ENCODE results near the gene UBR4. TPM values are rescaled to one million over a fixed set of nuclear protein-coding genes. Genes with fewer than 3 reads are reported as not detected.

Gene UBR4
- total and polyA plus RNA-seq, 11 donors, result 44.8 to 150 (median 87.2) TPM

DNA sequence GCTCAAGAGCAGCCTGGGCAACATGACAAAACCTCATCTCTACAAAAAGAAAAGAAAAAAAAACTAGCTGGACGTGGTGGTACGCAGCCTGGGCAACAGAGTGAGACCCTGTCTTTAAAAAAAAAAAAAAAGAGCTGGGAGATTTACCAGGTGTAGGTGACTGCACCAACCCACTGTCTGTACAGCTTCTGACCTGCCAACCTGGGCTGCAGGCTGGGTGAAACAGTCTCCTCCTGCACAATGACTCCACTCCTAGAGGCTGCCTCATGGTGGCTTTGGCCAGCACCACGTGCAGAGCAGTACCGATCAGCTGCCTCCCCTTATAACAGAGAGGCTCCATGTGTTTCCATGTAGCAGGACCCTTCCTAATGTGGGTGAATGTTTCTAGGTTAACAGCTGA is 45.2 kb upstream of the UBR4 start:
- no peak for ATAC-seq
- peaks cover 3 to 38% (median 23%) of the 10 kb centered on the region in 12 donors for H3K4me1 ChIP-seq
- H3K36me3 ChIP-seq, result peaks cover 0 to 52% (median 45%) of the 10 kb centered on the region in 9 donors
- no peak overlapping the region for H3K4me3 ChIP-seq
- TF ChIP-seq POLR2A (IDR thresholded peaks at IDR 0.05), result no peak
- no peak for TF ChIP-seq CTCF (IDR thresholded peaks at IDR 0.05)
- H3K27ac ChIP-seq, result no peak overlapping the region
- no peak for DNase-seq
- no peaks in the 10 kb centered on the region for H3K27me3 ChIP-seq
- intact Hi-C loops (cut with DNase I), result loop anchor here in 4 of 10 donors (10.0 kb wide), 1 partner anchor 400 kb away; no protein-coding TSS in a partner anchor
- 82 to 96% (median 87%) methylated on average over 4 of the region's 4 CpGs for WGBS, 4 donors
- H3K9me3 ChIP-seq, result no peaks in the 10 kb centered on the region

- DNase-seq (no peak), ATAC-seq (no peak)
- peaks cover 3 to 46% (median 26%) of the 10 kb centered on the region in 12 donors for H3K4me1 ChIP-seq
- no peaks in the 10 kb centered on the region for H3K9me3 ChIP-seq
- no peaks in the 10 kb centered on the region for H3K27me3 ChIP-seq
- H3K4me3 ChIP-seq, result no peak overlapping the region
- TF ChIP-seq CTCF (IDR thresholded peaks at IDR 0.05) (no peak), POLR2A (IDR thresholded peaks at IDR 0.05) (no peak)
- intact Hi-C loops (cut with DNase I), result loop anchor here in 7 of 10 donors (5.0 to 10.0 kb wide), 3 partner anchors 398 to 403 kb away; no protein-coding TSS in a partner anchor
- no peak overlapping the region for H3K27ac ChIP-seq
- H3K36me3 ChIP-seq, result peaks cover 0 to 49% (median 37%) of the 10 kb centered on the region in 9 donors
These were observed 44.4 kb upstream of the UBR4 start for GRCh38 chr1:19254416-19254815.

- peak; percentile 87 to 97 (median 96) for ATAC-seq
- intact Hi-C loops (cut with DNase I), result loop anchor here in 8 of 10 donors (1.0 to 10.0 kb wide), 4 partner anchors 41 to 406 kb away; partner anchors contain the start of gene UBR4 (in 1 of the 8)
These were observed 41.5 kb upstream of the UBR4 start, which contains the start of the genes EMC1 and MRTO4 for GRCh38 chr1:19251305-19252196. Gene EMC1, minus strand, starts transcription at chr1:19251524. Its CDS starts 15 bp downstream, at chr1:19251509. Gene MRTO4, plus strand, starts transcription at chr1:19251805. Its CDS starts 31 bp downstream, at chr1:19251836.

More at GRCh38 chr1:19251305-19252196, 41.5 kb upstream of the UBR4 start, which contains the start of the genes EMC1 and MRTO4:
- WGBS, 4 donors, result 0 to 1% (median 0%) methylated on average over 31 to 81 of the region's 81 CpGs
- peaks cover 3 to 37% (median 25%) of the 10 kb centered on the region in 12 donors for H3K4me1 ChIP-seq
- peak within 1 kb of the TSS; percentile 91 to 98 (median 96) for H3K27ac ChIP-seq
- TF ChIP-seq POLR2A (IDR thresholded peaks at IDR 0.05), result peak in 1 of 2 donors; percentile 66
- no peak for TF ChIP-seq CTCF (IDR thresholded peaks at IDR 0.05)
- H3K9me3 ChIP-seq, result no peaks in the 10 kb centered on the region
- DNase-seq, result peak; percentile 84 to 92 (median 90)
- peak within 1 kb of the TSS; percentile 63 to 95 (median 80) for H3K4me3 ChIP-seq
- no peaks in the 10 kb centered on the region for H3K27me3 ChIP-seq
- peaks cover 0 to 23% (median 8%) of the 10 kb centered on the region in 9 donors for H3K36me3 ChIP-seq
